NCI-H2029 treated with DMSO at 0.1 percent for 48 hours (cell line): ENCODE measurements around the gene SYT11.
"Not testable (repeated sequence)": the region's sequence is repeated elsewhere in the genome, so short reads cannot be mapped to it uniquely, and the experiment has no call there.

Experiments
- DNase-seq: peaks from one replicate; lab custom pipeline; 2025; lab: John Stamatoyannopoulos, UW

SYT11 gene

DNA sequence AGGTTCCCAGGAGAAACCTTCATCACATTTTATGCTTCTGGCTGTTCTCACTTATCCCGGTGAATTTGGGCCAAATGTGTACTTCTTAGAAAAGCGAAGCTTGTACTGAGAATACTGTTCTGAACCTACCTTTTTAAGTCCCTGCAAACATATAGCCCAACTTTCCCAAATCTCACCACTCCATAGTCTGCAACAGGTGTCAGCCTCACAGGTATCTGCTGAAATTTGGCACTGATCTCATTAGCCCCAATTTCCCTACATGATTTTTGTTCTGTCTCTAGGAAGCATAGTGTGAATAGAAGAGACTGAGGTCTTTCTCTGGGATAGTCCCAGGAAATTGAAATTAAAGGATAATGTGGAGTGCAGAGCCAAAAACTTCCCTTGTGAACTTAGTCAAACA is 40.3 kb downstream of the SYT11 start:
- no peak for DNase-seq

DNA sequence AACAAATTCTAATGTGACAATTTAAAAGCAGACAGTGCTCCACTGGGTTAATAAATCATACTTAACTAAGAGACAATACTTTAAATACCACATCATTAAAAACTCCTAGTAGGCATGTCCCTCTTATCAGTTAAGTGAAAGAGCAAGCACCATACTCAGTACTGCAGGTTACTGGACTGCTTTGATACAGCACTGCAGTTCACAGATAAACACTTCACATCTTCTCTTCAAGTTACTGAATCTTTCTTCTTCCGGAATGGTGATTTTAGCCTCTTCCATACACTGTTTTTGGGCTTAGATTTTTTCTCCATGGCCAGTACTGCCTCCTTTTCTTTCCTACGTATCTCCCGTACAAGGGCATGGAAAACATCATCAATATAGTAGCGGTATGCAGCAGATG is 40.8 kb downstream of the SYT11 start:
- DNase-seq, result no peak

DNA sequence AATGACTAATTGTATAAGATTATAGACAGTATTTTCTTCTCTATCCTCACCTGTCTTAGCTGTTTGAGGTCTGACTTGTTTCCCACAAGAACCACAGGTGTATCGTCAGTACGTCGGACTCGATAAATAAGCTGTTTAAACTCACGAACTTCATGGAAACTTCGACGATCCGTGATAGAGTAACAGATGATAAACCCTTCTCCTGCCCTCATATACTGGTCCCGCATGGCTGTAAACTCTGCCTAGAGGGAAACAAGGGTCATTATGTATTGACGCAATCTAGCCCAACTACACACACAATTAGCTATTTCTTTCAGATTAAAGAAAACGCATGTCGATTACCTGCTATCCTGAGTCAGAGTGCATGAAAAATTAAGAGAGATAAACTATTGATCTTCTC is 44.9 kb downstream of the SYT11 start:
- DNase-seq, result no peak

DNA sequence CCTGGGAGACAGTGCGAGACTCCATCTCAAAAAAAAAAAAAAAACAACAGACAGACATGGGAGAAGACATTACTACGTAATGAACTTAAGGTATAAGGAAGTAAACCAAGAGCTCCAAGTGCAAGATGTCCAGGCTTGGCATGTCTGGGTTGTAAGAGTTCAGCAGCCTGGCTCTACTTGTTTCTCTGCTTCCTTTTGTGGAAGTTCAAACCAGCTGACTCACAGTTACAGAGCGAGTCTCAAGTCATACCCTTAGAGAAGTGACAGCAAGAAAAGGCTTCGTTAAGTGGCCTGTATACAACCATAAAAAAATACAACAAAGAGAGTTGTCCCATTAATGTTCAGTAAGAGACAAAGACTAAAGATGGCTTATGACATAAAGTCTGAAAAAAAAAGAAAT is 50.5 kb downstream of the SYT11 start:
- DNase-seq, result no peak

DNA sequence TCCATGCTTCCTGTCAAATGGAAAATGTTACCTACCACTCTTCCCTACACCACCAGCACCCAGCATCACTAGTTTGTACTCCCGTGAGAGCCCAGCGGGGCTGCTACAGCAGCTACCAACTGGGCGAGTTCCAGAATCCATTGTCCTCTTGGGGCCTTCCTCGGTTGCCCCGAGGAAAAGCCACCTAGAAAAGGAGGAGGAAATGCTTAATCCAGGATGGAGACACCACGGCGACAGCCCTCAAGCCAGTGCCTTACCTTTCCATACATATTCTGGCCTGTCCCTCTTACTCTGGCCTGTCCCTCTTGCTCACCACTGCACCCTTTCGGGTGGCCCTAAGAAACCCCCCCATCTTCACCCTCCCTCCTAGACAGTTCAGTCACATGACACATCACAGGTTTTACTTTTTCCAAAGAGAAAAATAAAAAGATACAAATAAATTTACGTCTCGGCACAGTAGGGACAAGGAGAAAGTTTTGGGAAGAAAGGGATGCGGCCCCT is 51.3 kb downstream of the SYT11 start:
- DNase-seq, result no peak

DNA sequence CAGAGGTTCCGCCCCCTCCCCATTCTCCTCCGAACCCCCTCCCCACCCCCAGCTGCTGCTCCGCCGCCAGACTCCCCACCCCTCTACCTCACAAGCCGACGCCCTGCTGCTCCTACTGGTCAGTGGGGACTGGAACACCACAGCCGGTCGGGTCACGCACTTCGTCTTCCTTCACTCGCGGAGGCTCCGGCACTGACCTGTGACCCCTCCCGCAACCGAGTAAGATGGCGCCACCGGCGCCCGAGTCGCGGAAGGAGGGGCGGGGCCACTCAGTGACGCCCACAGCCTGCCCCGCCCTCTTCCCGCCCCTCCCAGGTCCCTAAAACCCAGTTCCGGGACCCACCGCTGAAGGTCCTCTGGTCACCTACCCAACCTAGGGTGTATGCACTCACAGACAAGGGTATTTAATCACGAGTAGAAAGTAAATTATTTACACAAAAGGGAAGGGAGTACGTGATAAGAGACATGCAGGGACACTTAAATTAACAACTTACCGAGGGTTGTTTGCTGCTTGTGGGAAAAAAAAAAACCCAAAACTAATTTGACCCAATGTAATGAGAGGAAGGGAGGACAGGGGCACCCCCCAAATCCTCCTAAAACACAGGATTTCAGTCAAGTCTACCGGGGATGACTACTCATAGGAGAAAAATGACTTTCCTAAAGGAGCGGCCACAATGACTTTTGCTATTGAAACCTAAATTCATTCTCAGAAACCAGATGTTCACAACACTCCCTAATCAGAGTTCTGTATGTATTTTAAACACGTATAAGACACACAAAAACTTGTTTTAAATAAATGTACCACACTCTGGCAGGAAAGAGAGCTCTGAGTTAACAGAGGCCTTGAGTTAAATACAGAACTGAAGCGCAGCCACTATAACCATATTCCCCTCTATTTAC is 52.0 kb downstream of the SYT11 start, which contains the start of gene RIT1:
Gene RIT1, minus strand, starts transcription at position 194 of the 900 bp plus-strand sequence. CDS start 588 bp downstream, outside the sequence.
- DNase-seq, result no peak

DNA sequence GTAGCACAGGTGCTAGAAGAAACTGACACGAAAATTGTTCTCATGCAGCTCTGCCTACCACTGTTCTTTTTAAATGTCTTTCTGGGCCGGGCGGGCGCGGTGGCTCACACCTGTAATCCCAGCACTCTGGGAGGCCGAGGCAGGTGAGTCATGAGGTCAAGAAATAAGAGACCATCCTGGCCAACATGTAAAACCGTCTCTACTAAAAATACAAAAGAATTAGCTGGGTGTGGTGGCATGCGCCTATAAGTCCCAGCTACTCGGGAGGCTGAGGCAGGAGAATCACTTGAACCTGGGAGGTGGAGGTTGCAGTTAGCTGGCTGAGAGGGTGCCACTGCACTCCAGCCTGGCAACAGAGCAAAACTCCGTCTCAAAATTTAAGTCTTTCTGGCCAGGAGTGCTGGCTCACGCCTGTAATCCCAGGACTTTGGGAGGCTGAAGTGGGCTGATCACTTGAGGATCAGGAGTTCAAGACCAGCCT is 52.7 kb downstream of the SYT11 start:
- no peak for DNase-seq

DNA sequence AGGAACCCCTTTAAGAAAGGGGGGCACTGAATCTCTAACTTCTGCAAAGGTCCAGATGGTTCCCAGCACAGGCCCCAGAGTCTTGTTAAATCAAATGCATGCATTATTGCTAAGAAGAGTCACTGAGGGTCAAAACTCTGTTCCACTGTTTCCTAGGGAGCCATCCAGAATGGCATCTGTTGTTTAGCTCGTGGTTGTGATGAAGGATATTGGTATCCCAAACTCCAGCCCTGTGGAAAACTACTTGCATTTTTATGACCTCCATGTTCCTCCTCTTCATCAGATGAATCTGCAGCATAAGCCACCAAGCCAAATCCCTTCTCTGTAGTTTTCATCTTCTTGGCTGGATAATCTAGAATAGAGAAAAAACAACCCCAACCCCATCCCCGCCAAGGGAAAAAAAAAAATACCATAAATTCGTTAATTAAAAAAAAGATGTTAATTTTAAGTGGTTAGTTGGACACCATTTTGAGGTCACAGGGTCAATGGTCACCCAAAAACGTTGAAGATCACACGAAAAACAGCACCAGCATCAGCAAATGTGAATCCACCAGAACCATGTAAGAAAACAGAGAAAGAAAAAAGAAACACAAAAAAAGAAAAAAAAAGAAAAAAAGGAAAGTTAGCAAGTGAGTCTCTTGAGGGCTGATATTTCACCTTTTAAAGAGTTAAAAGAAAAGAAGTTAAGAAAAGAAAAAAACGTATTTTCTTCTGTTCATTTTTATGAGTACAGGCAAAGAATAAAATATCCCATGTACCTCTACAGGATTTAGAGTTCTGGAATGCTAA is 54.8 kb downstream of the SYT11 start:
- DNase-seq, result no peak

DNA sequence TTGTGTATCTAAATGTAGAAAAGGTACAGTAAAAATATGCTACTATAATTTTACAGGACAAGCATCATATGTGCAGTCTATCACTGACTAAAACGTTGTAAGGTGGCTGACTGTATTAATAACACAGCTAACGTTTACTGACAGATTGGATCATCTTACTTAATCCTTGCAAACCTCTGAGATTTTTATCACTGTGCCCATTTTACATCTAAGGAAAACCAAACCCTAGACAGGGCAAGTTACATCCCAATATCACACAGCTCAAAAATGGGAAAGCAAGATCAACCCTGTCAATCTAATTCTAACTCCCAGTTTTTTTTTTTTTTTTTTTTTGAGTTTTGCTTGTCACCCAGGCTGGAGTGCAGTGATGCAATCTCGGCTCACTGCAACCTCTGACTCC is 59.3 kb downstream of the SYT11 start:
- DNase-seq, result no peak

DNA sequence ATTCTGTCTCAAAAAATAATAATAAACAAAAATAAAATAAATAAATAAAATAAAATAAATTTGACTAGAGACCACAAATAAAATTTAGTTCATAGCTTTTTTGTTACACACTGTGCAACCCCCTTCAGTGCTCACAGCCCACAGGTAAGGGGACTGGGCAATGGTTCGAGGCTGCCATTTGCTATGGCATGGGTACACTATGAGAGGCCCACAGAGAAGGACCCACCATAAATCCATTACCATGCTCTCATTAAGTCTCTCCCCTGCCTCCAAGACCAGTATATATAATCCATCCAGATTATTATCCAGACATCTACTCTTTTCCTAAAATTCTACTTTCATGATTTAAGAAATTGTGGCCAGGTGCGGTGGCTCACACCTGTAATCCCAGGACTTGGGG is 60.4 kb downstream of the SYT11 start:
- no peak for DNase-seq

DNA sequence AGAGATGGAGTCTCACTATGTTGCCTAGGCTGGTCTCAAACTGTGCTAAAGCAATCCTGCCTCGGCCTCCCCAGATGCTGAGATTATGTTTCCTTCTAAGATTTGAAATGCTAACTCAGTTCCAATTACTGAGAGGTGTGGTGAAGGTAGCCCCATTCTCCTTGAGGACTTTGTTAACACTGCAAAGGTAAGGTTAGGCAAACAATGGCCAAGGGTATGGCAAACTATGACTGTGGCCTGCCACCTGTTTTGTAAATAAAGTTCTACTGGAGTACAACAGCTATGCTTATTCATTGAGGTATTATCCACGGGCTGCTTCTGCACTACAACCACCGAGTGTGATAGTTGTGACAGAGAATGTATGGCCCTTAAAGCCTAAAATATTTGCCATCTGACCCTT is 61.4 kb downstream of the SYT11 start:
- no peak for DNase-seq

DNA sequence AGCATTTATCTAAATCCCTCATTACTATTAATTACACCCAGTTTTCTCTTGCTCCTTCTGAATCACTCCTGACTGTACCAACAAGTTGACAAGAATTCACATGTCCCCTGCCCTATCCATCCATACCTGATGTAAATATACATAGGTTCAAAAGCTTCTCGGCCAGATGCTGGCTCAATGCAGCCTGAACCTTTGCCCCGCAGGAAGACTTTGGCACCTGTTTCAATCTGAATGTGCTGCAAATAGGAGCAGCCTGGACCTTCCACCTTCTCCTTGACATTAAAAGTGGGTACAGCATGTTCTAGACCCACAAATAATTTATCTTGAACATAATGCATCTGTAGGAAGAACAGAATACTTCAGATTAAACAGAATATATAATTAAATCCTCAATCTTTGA is 66.1 kb downstream of the SYT11 start:
- no peak for DNase-seq

DNA sequence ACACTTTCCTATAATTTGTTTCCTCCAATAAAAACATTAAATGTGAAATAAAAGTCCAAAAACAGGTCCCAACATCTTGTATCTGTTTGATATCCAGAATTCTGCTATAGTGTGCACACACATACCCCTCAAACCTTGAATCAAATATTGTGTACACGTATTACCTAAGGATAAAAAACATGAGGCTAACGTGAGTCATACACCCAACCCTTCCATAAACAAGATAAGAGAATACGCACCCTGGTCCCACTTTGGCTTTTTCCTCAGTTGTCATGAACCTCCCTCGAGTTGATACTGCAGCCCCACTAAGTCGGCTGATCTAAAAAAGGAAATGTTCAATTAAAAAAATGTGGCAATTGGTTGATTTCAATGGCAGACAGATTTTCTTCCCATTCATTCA is 69.7 kb downstream of the SYT11 start:
- DNase-seq, result no peak

DNA sequence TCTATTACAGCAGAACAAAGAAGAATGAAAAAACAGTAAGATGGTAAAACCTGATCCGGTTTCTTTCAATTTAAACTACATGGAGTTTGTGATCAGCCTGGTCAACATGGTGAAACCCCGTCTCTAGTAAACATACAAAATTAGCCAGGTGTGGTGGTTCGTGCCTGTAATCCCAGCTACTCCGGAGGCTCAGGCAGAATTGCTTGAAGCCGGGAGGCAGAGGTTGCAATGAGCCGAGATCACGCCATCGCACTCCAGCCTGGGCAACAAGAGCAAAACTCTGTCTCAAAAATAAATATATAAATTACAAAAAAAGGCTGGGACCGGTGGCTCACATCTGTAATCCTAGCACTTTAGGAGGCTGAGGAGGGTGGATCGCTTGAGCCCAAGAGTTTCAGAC is 71.4 kb downstream of the SYT11 start:
- not testable (repeated sequence) for DNase-seq

DNA sequence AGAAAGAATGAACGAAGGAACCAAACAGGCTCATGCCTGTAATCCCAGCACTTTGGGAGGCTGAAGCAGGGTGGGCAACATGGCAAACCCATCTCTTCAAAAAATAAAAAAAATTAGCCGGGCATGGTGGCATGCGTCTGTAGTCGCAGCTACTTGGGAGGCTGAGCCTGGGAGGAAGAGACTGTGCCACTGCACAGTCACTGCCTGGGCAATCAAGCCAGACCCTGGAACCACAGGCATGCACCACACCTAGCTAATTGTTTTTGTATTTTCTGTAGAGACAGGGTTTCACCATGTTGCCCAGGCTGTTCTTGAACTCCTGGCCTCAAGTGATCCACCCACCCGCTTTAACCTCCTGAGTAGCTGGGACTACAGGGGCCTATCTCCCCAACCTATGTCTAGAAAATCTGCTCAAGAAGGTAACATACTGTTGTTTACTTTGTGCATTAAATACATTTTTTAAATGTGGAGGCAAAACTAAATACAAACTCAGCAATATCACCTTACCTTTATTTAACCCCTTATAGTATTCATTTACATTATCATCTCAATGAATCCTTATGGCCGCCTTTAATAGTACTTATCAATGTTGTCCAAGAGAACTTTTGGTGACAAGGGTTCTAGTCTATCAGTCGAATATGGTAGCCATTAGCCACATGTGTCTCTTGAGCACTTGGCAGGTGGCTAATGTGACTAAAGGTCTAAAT is 72.1 kb downstream of the SYT11 start:
- DNase-seq, result no peak

DNA sequence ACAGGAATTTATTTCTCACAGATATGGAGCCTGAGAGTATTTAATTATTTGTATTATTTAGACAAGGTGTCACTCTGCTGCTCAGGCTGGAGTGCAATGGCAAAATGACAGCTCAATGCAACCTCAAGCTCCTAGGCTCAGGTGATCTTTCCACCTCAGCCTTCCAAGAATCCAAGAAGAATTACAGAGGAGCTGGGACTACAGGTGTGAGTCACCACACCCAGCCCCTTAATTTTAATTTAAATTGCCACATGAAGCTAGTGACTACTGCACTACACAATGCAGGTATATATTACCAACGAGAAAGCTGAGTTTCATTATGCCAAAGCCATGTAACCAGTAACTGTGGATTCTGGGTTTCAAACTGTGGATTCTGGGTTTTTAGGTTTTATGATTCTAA is 72.7 kb downstream of the SYT11 start:
- no peak for DNase-seq

DNA sequence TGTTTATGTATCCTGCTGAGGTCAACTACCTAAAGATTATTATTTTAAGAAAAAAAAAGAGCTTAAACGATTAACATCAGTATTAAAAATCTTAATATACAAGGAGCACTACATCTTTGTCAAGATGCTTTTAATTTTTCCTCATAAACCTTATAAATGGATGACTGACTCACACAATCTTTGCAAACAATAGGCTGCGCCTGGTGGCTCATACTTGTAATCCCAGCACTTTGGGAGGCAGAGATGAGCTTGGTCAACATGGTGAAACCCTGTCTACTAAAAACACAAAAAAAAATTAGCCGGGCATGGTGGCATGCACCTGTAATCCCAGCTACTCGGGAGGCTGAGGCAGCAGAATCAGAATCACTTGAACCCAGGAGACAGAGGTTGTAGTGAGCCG is 73.1 kb downstream of the SYT11 start:
- DNase-seq, result no peak

DNA sequence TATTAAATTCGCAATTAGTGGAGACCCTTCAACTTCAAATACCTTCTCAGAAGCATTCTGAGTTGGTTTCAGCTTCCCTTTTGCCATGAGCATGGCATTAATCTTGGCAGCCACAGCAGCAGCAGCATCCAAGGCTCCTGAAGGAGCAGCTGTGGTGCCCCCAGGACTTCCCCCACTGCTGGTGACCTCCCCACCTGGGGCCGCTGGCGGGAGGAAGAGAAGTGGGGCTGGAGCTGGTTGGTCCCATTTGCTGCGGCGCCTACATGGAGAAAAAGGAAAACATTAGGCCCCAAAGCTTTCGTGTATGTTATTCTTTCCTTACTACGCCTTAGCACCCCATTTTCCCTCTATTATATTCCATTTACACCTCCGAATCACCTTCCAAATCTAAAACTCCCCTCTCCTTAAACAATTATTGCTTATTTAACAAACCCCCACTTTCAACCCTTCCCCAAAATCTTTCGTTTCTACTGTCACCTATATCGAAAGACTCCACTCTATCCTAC is 74.3 kb downstream of the SYT11 start:
- DNase-seq, result no peak

DNA sequence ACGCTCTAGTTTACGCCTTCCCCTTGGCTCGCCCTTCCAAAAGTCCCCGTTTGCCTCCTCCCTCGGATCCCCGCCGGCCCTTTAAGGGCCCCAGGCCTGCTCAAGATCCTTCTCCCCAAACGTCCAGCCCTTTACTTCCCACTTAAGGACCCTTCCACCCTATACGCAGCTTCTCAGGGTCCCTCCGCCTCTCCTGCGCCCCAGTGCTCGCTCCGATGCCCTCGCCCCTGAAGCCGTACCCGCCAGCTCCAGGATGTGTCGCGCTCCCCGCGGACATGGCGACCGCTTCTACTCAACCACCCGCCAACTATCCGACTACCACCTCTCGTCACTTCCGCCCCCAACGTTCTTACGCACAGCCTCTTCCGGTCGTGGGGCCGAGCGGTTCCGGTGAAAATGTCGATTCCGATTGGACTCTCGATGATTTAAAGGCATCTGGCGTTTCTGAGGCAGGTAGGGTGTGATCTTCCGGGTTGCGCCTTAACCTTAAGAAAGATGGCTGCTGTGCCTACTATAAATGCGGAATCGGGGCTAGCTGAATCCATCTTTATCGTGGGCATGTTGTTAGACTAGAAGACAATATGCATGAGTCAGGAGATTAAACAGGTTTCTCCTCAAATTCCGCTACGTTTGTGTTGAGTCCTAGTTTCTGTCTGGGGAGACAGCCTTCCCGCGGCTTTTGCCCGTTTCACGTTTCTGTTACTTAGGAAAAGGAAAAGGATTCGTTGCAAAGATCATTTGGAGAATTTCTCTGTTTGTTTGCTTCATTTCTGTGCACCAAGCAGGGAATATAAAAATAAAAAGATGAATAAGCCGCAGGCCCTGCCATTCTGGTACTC is 74.9 kb downstream of the SYT11 start, which contains the start of gene KHDC4:
Gene KHDC4, minus strand, starts transcription at position 317 of the 839 bp plus-strand sequence. Its CDS starts 40 bp downstream, at position 277.
- DNase-seq, result peak; percentile 95
